ENCODE data around the gene KBTBD4. TPM values are rescaled to one million over a fixed set of nuclear protein-coding genes. Genes with fewer than 3 reads are reported as not detected.
"Not testable (repeated sequence)": the region's sequence is repeated elsewhere in the genome, so short reads cannot be mapped to it uniquely, and the experiment has no call there.

The KBTBD4 gene
- total and polyA plus RNA-seq, 2 of the 8 experiments (the other 6 are each of a cell fraction or from before 2014, with no cell fraction given): 12.0 to 19.5 TPM

DNA sequence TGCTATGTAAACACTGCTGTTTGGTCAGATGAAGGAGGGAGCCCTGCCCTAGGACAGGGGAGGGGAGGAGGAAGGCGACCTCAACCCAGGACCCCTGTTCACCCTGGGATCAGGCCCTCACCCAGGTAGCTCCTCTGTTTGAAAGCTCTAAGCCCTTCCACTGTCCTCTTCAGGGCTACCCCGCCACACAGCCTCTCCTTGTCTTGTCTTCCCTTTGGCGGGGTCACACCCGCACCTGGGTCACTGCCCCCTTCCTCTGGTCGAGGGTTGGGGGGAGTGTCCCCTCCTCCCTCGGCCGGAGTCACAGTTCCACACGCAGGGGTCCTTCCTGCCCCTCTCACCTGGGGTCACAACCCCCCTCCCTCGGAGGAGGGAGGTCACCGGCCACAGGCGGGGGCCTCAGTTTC lies 13.8 kb downstream of the KBTBD4 start (continued):
- no peak for TF ChIP-seq TCF12 (IDR thresholded peaks at IDR 0.05; ENCODE audit: low read depth, low read length)
- no peak for TF ChIP-seq RAD21 (IDR thresholded peaks at IDR 0.05 in 1 of 2, conservative IDR thresholded peaks at IDR 0.05 in 1 of 2; ENCODE audit: low read depth in 2 of 2, low read length in 2 of 2)
- no peak for TF ChIP-seq HDAC2 (IDR thresholded peaks at IDR 0.05; ENCODE audit: borderline replicate concordance in 1 of 2, low read depth in 2 of 2, low read length in 2 of 2)
- TF ChIP-seq EGR1 (IDR thresholded peaks at IDR 0.05; ENCODE audit: borderline replicate concordance, low read depth, low read length): no peak
- TF ChIP-seq ASH2L (IDR thresholded peaks at IDR 0.05; ENCODE audit: low read length): no peak
- no peak for TF ChIP-seq TBP (IDR thresholded peaks at IDR 0.05; ENCODE audit: low read depth, low read length)
- TF ChIP-seq CBX8 (IDR thresholded peaks at IDR 0.05; ENCODE audit: borderline replicate concordance, low read depth, low read length): no peak
- TF ChIP-seq TAF1 (IDR thresholded peaks at IDR 0.05; ENCODE audit: low read depth, low read length): no peak
- TF ChIP-seq, protein P1, sequence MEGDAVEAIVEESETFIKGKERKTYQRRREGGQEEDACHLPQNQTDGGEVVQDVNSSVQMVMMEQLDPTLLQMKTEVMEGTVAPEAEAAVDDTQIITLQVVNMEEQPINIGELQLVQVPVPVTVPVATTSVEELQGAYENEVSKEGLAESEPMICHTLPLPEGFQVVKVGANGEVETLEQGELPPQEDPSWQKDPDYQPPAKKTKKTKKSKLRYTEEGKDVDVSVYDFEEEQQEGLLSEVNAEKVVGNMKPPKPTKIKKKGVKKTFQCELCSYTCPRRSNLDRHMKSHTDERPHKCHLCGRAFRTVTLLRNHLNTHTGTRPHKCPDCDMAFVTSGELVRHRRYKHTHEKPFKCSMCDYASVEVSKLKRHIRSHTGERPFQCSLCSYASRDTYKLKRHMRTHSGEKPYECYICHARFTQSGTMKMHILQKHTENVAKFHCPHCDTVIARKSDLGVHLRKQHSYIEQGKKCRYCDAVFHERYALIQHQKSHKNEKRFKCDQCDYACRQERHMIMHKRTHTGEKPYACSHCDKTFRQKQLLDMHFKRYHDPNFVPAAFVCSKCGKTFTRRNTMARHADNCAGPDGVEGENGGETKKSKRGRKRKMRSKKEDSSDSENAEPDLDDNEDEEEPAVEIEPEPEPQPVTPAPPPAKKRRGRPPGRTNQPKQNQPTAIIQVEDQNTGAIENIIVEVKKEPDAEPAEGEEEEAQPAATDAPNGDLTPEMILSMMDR (IDR thresholded peaks at IDR 0.05; ENCODE audit: control extremely low read depth in 1 of 3, insufficient read depth in 1 of 3, low read depth in 1 of 3, low read length in 3 of 3): no peak

DNA sequence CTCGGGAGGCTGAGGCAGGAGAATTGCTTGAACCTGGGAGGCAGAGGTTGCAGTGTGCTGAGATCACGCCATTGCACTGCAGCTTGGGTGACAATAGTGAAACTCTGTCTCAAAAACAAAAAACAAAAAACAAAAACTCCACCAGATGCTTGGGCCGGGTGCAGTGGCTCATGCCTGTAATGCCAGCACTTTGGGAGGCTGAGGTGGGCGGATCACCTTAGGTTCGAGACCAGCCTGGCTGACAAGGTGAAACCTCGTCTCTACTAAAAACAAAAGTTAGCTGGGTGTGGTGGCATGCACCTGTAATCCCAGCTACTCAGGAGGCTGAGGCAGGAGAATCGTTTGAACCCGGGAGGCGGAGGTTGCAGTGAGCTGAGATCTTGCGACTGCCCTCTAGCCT lies 14.4 kb downstream of the KBTBD4 start:
- peaks cover 0 to 13% of the 10 kb centered on the region in 2 experiments; a peak in 2 of 4 replicates for H3K79me2 ChIP-seq (ENCODE audit: control insufficient read depth in 1 of 2, insufficient read depth in 2 of 2, low read length in 2 of 2)
- not testable (repeated sequence) for H2BK5ac ChIP-seq (ENCODE audit: low read depth, low read length); H3K9me3 ChIP-seq (ENCODE audit: insufficient read depth in 2 of 2, low read depth in 1 of 2, low read length in 1 of 2); H3K79me1 ChIP-seq (ENCODE audit: low read depth, low read length); H3K18ac ChIP-seq (ENCODE audit: extremely low read depth, low read length); DNase-seq (ENCODE audit: low read depth in 1 of 2, low spot score in 2 of 2); H4K91ac ChIP-seq (replicated peaks; ENCODE audit: insufficient read length, low read length); H3K36me3 ChIP-seq (ENCODE audit: control insufficient read depth in 2 of 4, insufficient read depth in 4 of 4, low read length in 3 of 4); H4K8ac ChIP-seq (ENCODE audit: extremely low read depth, insufficient read depth, low read length); H2AK5ac ChIP-seq (ENCODE audit: low read depth, low read length); H3K14ac ChIP-seq (ENCODE audit: insufficient read length); H3K27ac ChIP-seq (ENCODE audit: low read depth, low read length); H3K56ac ChIP-seq (replicated peaks; ENCODE audit: insufficient read length, low read depth, low read length); H2BK20ac ChIP-seq (ENCODE audit: low read length); H4K20me1 ChIP-seq (replicated peaks in 1 of 2; ENCODE audit: control insufficient read depth in 1 of 2, insufficient read depth in 2 of 2, low read length in 2 of 2); FAIRE-seq; H3K4ac ChIP-seq (replicated peaks; ENCODE audit: insufficient read length, low read depth, low read length); H3K27me3 ChIP-seq (replicated peaks in 1 of 4; ENCODE audit: control insufficient read depth in 3 of 4, extremely low read depth in 1 of 4, insufficient read depth in 3 of 4, low read length in 3 of 4); H4K5ac ChIP-seq (ENCODE audit: insufficient read length, low read depth, low read length); H2AFZ ChIP-seq (ENCODE audit: low read length); H3K23me2 ChIP-seq (ENCODE audit: low read depth, low read length); H2BK12ac ChIP-seq (ENCODE audit: low read depth, low read length); H2BK120ac ChIP-seq (replicated peaks; ENCODE audit: low read depth, low read length); H3K9ac ChIP-seq (replicated peaks in 1 of 4; ENCODE audit: extremely low read depth in 1 of 4, low read depth in 3 of 4, low read length in 3 of 4); H3K4me1 ChIP-seq (replicated peaks in 1 of 4; ENCODE audit: control insufficient read depth in 3 of 4, insufficient read depth in 4 of 4, low read length in 3 of 4); H3K23ac ChIP-seq (ENCODE audit: insufficient read length); H2BK15ac ChIP-seq (ENCODE audit: low read length)
- POLR2A ChIA-PET (ENCODE audit: partially characterized antibody): interaction anchor here (0.6 to 6.6 kb wide), 15 partner anchors 9 to 154 kb away, joined by 3 to 83 read pairs (median 5); partner anchors contain the start of genes C1QTNF4, CELF1, KBTBD4 and NDUFS3
- CTCF ChIA-PET (ENCODE audit: partially characterized antibody): interaction anchor here (0.6 to 1.7 kb wide), 6 partner anchors 12 to 222 kb away, joined by 3 to 6 read pairs (median 3); partner anchors contain the start of genes KBTBD4 and NDUFS3
- peak overlapping the region in 1 of 4 experiments; percentile 96; a peak in 1 of 8 replicates for H3K4me3 ChIP-seq (ENCODE audit: extremely low read depth in 1 of 4, insufficient read depth in 2 of 4, low read depth in 3 of 4, low read length in 4 of 4)
- 92% methylated on average over 10 of the region's 10 CpGs; no CpG with 5 or more reads in 1 of the 2 experiments for WGBS, 2 experiments (ENCODE audit: extremely low coverage in 1 of 2, insufficient coverage in 1 of 2, insufficient read length in 1 of 2, insufficient replicate concordance in 2 of 2, low coverage in 1 of 2, low lambda C conversion rate in 2 of 2, missing lambda C conversion rate in 1 of 2)
- peak overlapping the region in 1 of 2 experiments; percentile 60; a peak in 1 of 4 replicates for H3K4me2 ChIP-seq (ENCODE audit: insufficient read depth in 1 of 2, low read depth in 2 of 2, low read length in 2 of 2)
